GM12878 (cell line): ENCODE data around the gene FXYD7. TPM values are rescaled to one million over a fixed set of nuclear protein-coding genes. Genes with fewer than 3 reads are reported as not detected.

Source experiments
- ATAC-seq: fragments of 200-7000 bp; cut with Tn5 transposase; 3 replicates; pipeline ENCODE4 v1.9.1; 2020; ENCODE audit warnings: mild to moderate bottlenecking, moderate library complexity
- BruUV-seq: library from RNA; stranded (reverse); fragments of 400-500 nt; replicated peaks from 2 replicates; lab custom pipeline; 2021; lab: Mats Ljungman, UMichigan
- CTCF ChIA-PET: fragments of 300-600 bp; sonication (Branson Sonifier 250); formaldehyde crosslinking; extraction: SDS; loops from one replicate; lab custom pipeline; 2021; ENCODE audit warnings: inconsistent platforms; lab: Yijun Ruan, JAX
- POLR2A ChIA-PET: fragments of 350-600 bp; formaldehyde crosslinking; extraction: SDS; loops from one replicate; lab custom pipeline; 2021; ENCODE audit warnings: inconsistent platforms; lab: Charles Lee
- RAD21 ChIA-PET: fragments of 300-600 bp; sonication (Branson Sonifier 250); formaldehyde crosslinking; loops from one replicate; lab custom pipeline; 2023; ENCODE audit warnings: antibody characterized with exemption; ENCODE audit not compliant: unreplicated experiment; lab: Charles Lee
- SMC1A ChIA-PET: fragments of 300-600 bp; sonication (Branson Sonifier 250); formaldehyde crosslinking; loops from one replicate; lab custom pipeline; 2023; ENCODE audit not compliant: unreplicated experiment, uncharacterized antibody; lab: Charles Lee
- DNase-seq: peaks from one replicate; pipeline ENCODE4 v3.0.0-alpha.2; 2011; ENCODE audit warnings: low read depth, low spot score
- FAIRE-seq: peaks from 3 replicates; lab custom pipeline; 2011; peaks lifted over from hg19 to GRCh38; lab: Jason Lieb, UNC
- H2AFZ ChIP-seq: 2 replicates; pipeline ENCODE4 v1.6.0; 2011; ENCODE audit warnings: low read depth, low read length, control low read depth; ENCODE audit not compliant: control insufficient read depth
- H3K27ac ChIP-seq: 2 replicates; pipeline ENCODE4 v1.5.1; 2011; ENCODE audit warnings: control low read depth; ENCODE audit not compliant: control insufficient read depth, insufficient read depth
- H3K27me3 ChIP-seq, 2 experiments: replicated peaks in 1 of 2; 2 replicates each; pipeline versions ENCODE4 v1.6.0 to v1.6.1; 2011; ENCODE audit warnings: low read length in 1 of 2; ENCODE audit not compliant: control insufficient read depth in 2 of 2, insufficient read depth in 2 of 2
- H3K36me3 ChIP-seq, 2 experiments: 2 replicates each; pipeline ENCODE4 v1.5.1; 2011; ENCODE audit warnings: low read length in 1 of 2; ENCODE audit not compliant: control insufficient read depth in 2 of 2, insufficient read depth in 2 of 2
- H3K4me1 ChIP-seq: 2 replicates; pipeline ENCODE4 v1.6.1; 2011; ENCODE audit warnings: mild to moderate bottlenecking, low read length, moderate library complexity, mixed read lengths; ENCODE audit not compliant: control insufficient read depth, insufficient read depth
- H3K4me2 ChIP-seq: 2 replicates; pipeline ENCODE4 v1.6.0; 2011; ENCODE audit warnings: control low read depth; ENCODE audit not compliant: control insufficient read depth, insufficient read depth
- H3K4me3 ChIP-seq: fragments of 200-600 bp; sonication (generic); 2 replicates; pipeline ENCODE4 v1.5.1; 2016
- H3K79me2 ChIP-seq: 2 replicates; pipeline ENCODE4 v1.6.0; 2011; ENCODE audit warnings: low read length; ENCODE audit not compliant: control insufficient read depth, insufficient read depth
- H3K9ac ChIP-seq: 2 replicates; pipeline ENCODE4 v1.8.0; 2011; ENCODE audit warnings: low read length, control low read depth, mixed read lengths; ENCODE audit not compliant: control insufficient read depth, insufficient read depth
- H3K9me3 ChIP-seq: replicated peaks from 3 replicates; pipeline ENCODE4 v1.5.1; 2011; ENCODE audit warnings: mild to moderate bottlenecking, low read length; ENCODE audit not compliant: control insufficient read depth, insufficient read depth
- H4K20me1 ChIP-seq: 2 replicates; pipeline ENCODE4 v1.6.0; 2011; ENCODE audit not compliant: control insufficient read depth, insufficient read depth
- BMI1 ChIP-seq: fragments of 450-650 bp; IDR thresholded peaks from 2 replicates; pipeline ENCODE4 v1.6.1; 2016; ENCODE audit warnings: mild to moderate bottlenecking, moderate library complexity, borderline replicate concordance
- CBX3 ChIP-seq: fragments of 200-600 bp; sonication (generic); IDR thresholded peaks from 2 replicates; pipeline ENCODE4 v1.6.1; 2016; ENCODE audit warnings: low read depth, borderline replicate concordance
- E2F8 ChIP-seq: fragments of 450-650 bp; IDR thresholded peaks from 2 replicates; pipeline ENCODE4 v1.6.1; 2018; ENCODE audit warnings: mild to moderate bottlenecking, low read depth, moderate library complexity; ENCODE audit not compliant: partially characterized antibody
- IKZF1 ChIP-seq: fragments of 450-650 bp; conservative IDR thresholded peaks from 2 replicates; pipeline ENCODE4 v1.6.1; 2017; ENCODE audit warnings: antibody characterized with exemption, mild to moderate bottlenecking
- IRF3 ChIP-seq: fragments of 450-650 bp; IDR thresholded peaks from 2 replicates; pipeline ENCODE4 v1.6.1; 2014; ENCODE audit warnings: mild to moderate bottlenecking
- RAD21 ChIP-seq: IDR thresholded peaks from 2 replicates; pipeline ENCODE4 v1.6.1; 2011; ENCODE audit warnings: mild to moderate bottlenecking, low read depth, low read length, moderate library complexity; ENCODE audit not compliant: insufficient read depth
- RFX5 ChIP-seq: IDR thresholded peaks from 2 replicates; pipeline ENCODE4 v1.6.1; 2011; ENCODE audit warnings: low read depth, low read length, improper control_type of control experiment
- ZBTB11 ChIP-seq: fragments of 450-650 bp; formaldehyde crosslinking; IDR thresholded peaks from 2 replicates; pipeline ENCODE4 v1.5.0; 2022; ENCODE audit warnings: mild to moderate bottlenecking, missing genetic modification characterization
- WGBS: methylation state at CpG from one replicate; pipeline ENCODE4 v1.1.6; 2016; ENCODE audit warnings: low lambda C conversion rate; ENCODE audit not compliant: insufficient replicate concordance, insufficient coverage; ENCODE audit errors: missing lambda C conversion rate; 5-methylcytosine and 5-hydroxymethylcytosine counted together
- in situ Hi-C: fragments of 300-500 bp; cut with MboI; formaldehyde crosslinking; loops from 9 replicates; pipeline ENCODE4 v1.14.3; 2018; ENCODE audit warnings: mixed read lengths
- intact Hi-C: fragments of 100-400 bp; cut with micrococcal nuclease; formaldehyde crosslinking; loops from one replicate; pipeline ENCODE4 v1.14.2; 2022; ENCODE audit not compliant: unreplicated experiment
- polyA plus RNA-seq, 11 experiments: library from polyadenylated mRNA; depleted of rRNA in 4 of 11; unstranded in 6 of 11; stranded (reverse) in 5 of 11; fragments of >200 nt; fragmentation: Nextera tagmentation in 4 of 11; fragmentation: Illumina TruSeq in 1 of 11; extraction: Ambion mirVana in 4 of 11; extraction: Trizol in 1 of 11; gene quantifications; 1 replicate in 1 of 11; 2 replicates in 10 of 11; pipeline versions ENCODE4 v1.2.1 to v1.2.3, GENCODE V29; 2011 to 2016; ENCODE audit warnings: inconsistent platforms in 2 of 11, missing spikeins in 2 of 11, low read depth in 1 of 11
- total RNA-seq, 4 experiments: library from RNA; depleted of rRNA in 3 of 4; stranded (reverse); fragments of >200 nt in 3 of 4; fragmentation: Illumina TruSeq in 1 of 4; extraction: Trizol in 1 of 4; gene quantifications; 2 replicates each; pipeline versions ENCODE4 v1.2.1 to v1.2.3, GENCODE V29; 2013 to 2021

Gene FXYD7
- total and polyA plus RNA-seq, 10 of the 15 experiments (the other 5 are each of a cell fraction or from before 2014, with no cell fraction given), result 0.07 to 0.28 (median 0.12) TPM; not detected in 7

DNA sequence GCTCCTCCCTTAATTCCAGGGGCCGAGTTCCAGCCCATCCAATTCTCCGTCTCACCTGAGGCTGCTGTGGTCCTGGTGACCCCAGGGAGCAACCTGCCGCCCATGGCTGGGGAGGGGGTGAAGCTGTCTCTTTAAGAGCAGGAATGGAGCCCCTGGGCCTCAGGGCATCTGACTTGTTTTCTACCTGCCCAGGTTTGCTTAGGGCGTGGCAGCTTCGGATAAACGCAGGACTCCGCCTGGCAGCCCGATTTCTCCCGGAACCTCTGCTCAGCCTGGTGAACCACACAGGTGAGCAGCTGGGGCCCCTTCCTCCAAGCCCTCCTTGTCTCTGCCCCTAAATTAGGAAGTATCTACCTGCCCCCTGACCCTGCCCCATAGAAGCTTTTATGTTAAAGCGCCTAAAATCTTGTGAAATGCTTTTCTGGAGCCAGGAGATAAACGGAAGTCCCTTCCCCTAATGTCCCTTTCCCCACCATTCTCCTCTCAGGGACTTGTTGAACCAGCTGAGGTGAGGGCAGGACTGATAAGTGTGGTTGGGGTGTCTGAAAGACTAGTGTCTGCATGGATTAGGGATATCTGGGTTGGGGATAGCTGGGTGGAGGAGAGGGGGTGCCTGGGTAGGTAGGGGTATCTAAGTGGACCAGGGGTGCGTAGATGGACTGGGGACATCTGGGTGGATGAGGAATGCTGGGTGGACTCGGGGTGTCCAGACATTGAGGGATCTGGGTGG lies 26.8 kb upstream of the FXYD7 start:
- H3K4me3 ChIP-seq, result no peak overlapping the region
- no peak for ATAC-seq
- H3K27ac ChIP-seq, result no peak overlapping the region
- TF ChIP-seq RAD21 (no peak), CBX3 (no peak), IRF3 (no peak), E2F8 (no peak), RFX5 (no peak), BMI1 (no peak), ZBTB11 (CRISPR knock-in tag) (no peak), IKZF1 (no peak)
- POLR2A ChIA-PET, result no interaction called here
- 35% methylated on average over 13 of the region's 13 CpGs for WGBS
- no peak overlapping the region for H2AFZ ChIP-seq
- H4K20me1 ChIP-seq, result no peaks in the 10 kb centered on the region
- no peak overlapping the region for H3K9ac ChIP-seq
- H3K79me2 ChIP-seq, result no peaks in the 10 kb centered on the region
- H3K36me3 ChIP-seq, result no peaks in the 10 kb centered on the region
- intact Hi-C loops, result no loop called here
- BruUV-seq, result no TSS peak
- H3K9me3 ChIP-seq, result no peaks in the 10 kb centered on the region
- CTCF ChIA-PET, result interaction anchor here (0.9 to 6.4 kb wide), 8 partner anchors 8 to 58 kb away, joined by 3 to 75 read pairs (median 4); partner anchors contain the start of genes FXYD7 and LGI4
- DNase-seq, result no peak
- RAD21 ChIA-PET, result interaction anchor here (1.0 to 1.1 kb wide), 2 partner anchors 21 to 25 kb away, joined by 4 read pairs; no protein-coding TSS in a partner anchor
- in situ Hi-C loops, result no loop called here
- H3K27me3 ChIP-seq, result no peaks in the 10 kb centered on the region
- H3K4me2 ChIP-seq, result no peak overlapping the region
- H3K4me1 ChIP-seq, result peaks cover 6% of the 10 kb centered on the region
- FAIRE-seq, result no peak
- SMC1A ChIA-PET, result interaction anchor here (2.4 to 3.6 kb wide), 2 partner anchors 20 to 25 kb away, joined by 10 read pairs; partner anchors contain the start of gene LGI4
